ENCODE measurements around the gene CDK11B.
"Not testable (repeated sequence)": the region's sequence is repeated elsewhere in the genome, so short reads cannot be mapped to it uniquely, and the experiment has no call there.

CDK11B gene

DNA sequence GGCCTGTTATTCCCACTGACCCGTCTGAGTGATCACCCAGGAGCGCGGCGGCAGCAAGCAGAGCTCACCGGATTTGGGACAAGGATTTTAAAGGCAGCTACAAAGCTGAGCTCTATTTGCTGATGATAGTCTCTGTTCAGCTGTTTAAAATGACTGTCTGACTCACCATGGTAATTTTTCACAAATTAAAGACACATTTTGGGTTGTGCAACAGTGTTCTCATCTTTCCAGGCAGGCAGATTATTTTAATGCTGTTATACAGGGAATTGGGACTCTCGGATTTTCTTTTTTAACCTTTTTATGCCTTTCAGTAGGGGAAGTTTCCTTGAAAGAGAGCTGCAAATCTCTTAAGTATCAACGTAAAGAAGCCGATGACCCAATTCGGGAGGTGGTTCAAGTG is 3.6 kb upstream of the CDK11B start:
- H3K27ac ChIP-seq = peak overlapping the region; percentile 55
- H3K36me3 ChIP-seq = peaks cover 25% of the 10 kb centered on the region
- H3K9me3 ChIP-seq; H3K27me3 ChIP-seq; H3K4me3 ChIP-seq (ENCODE audit: low read depth in 1 of 2, low read length in 1 of 2): not testable (repeated sequence)
- peaks cover 11 to 24% of the 10 kb centered on the region in 2 experiments for H3K4me1 ChIP-seq (ENCODE audit: control insufficient read depth in 1 of 2, insufficient read depth in 1 of 2, low read depth in 1 of 2, low read length in 1 of 2)

DNA sequence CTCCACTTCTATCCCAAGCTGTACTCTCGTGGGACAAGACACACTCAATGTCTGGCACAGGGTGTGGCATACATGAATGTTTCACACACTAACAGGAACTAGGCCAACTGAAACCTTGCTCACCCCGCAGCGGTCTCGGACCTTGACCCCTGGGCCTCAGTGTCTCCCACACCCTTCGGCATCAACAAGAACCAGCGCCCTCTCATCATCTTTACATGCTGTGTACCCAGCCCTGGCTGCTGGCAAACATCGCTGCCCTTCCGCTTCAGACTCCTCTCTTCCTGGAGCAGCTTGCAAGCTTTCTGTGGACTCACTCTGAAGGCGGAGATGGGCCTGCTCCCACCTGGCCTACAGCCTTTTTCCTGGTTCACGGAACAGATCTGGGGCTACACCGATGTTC is 10.5 kb downstream of the CDK11B start:
- H3K27ac ChIP-seq; H3K9me3 ChIP-seq; H3K4me1 ChIP-seq (ENCODE audit: control insufficient read depth in 1 of 2, insufficient read depth in 1 of 2, low read depth in 1 of 2, low read length in 1 of 2); H3K27me3 ChIP-seq; H3K4me3 ChIP-seq (ENCODE audit: low read depth in 1 of 2, low read length in 1 of 2): not testable (repeated sequence)
- H3K36me3 ChIP-seq = peaks cover 63% of the 10 kb centered on the region

GRCh38 chr1:1647567-1648241 is 11.1 kb downstream of the CDK11B start:
- H3K27me3 ChIP-seq; H3K4me3 ChIP-seq (ENCODE audit: low read depth in 1 of 2, low read length in 1 of 2); H3K9me3 ChIP-seq; H3K27ac ChIP-seq; H3K4me1 ChIP-seq (ENCODE audit: control insufficient read depth in 1 of 2, insufficient read depth in 1 of 2, low read depth in 1 of 2, low read length in 1 of 2): not testable (repeated sequence)
- peaks cover 58% of the 10 kb centered on the region for H3K36me3 ChIP-seq

DNA sequence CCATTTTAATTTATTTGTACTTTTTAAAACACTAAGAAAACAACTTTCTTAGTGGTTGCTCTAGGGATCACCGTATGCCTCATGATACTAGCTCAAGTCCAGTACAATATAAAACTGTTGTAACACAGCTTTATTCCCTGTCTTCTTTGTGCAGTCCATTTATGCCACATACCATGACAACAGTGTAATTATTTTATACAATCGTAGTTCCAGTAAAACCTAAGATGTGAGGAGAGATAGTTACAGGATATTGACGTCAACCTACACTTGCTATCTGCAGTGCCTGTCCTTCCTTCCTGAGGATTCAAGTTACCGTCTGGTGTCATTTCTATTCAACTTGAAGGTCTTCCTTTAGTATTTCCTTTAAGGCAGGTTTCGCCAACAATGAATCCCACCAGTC is 12.5 kb downstream of the CDK11B start:
- not testable (repeated sequence) for H3K4me1 ChIP-seq (ENCODE audit: control insufficient read depth in 1 of 2, insufficient read depth in 1 of 2, low read depth in 1 of 2, low read length in 1 of 2); H3K27ac ChIP-seq
- peaks cover 49% of the 10 kb centered on the region for H3K36me3 ChIP-seq

DNA sequence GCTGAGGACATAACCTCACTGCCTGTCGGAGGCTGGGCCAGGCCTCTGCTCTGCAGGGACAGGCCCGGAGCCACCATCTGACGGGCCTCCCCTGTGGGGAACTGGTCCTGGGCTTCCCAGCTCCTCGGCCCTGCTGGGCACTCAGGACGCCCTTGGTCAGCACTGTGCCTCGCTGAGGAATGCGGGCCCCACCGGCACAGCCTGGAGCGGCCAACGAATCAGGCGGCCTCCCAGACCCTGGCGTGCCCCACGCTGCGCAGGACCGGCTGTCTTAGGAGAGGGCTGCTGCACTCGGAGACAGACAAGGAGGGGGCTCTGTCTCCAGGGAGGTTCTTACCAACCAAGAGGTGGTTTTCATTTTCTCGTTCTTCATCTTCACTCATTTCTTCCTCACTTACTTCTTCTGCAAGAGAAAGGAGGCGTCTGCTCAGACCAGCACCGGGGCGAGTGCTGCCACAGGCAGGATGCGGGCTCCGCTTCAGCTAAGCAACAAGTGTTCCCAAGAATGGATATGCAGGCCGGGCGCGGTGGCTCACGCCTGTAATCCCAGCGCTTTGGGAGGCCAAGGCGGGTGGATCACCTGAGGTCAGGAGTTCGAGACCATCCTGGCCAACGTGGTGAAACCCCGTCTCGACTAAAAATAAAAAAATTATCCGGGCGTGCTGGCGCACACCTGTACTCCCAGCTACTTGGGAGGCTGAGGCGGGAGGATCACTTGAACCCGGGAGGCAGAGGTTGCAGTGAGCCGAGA is 17.9 kb downstream of the CDK11B start:
- not testable (repeated sequence) for H3K4me1 ChIP-seq (ENCODE audit: control insufficient read depth in 1 of 2, insufficient read depth in 1 of 2, low read depth in 1 of 2, low read length in 1 of 2); H3K27ac ChIP-seq; H3K9me3 ChIP-seq; H3K4me3 ChIP-seq (ENCODE audit: low read depth in 1 of 2, low read length in 1 of 2); H3K27me3 ChIP-seq
- H3K36me3 ChIP-seq = peaks cover 58% of the 10 kb centered on the region

More for the DNA sequence above, 12.5 kb downstream of the CDK11B start:
- not testable (repeated sequence) for H3K9me3 ChIP-seq; H3K27me3 ChIP-seq; H3K4me3 ChIP-seq (ENCODE audit: low read depth in 1 of 2, low read length in 1 of 2)

DNA sequence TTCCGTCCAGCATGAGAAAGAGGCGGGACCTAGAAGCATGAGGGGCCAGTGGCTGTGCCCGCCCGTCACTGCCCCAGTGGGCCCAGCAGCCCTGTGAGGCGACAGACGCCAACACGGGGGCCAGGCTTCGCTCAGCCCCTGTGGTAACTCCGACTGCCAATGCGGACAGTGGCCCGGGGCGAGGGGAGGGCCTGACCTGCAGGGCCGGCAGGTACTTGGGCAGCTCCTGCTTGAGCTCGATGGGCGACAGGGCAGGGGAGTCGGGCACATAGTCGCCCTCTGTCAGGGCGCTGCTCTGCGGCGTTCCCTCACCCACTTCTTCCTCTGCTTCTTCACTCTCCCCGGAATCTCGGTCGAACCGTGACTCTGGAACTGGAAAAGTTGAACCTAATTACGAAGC is 18.7 kb downstream of the CDK11B start:
- H3K27me3 ChIP-seq; H3K4me1 ChIP-seq (ENCODE audit: control insufficient read depth in 1 of 2, insufficient read depth in 1 of 2, low read depth in 1 of 2, low read length in 1 of 2): not testable (repeated sequence)

GRCh38 chr1:1639368-1639767 is 19.4 kb downstream of the CDK11B start:
- not testable (repeated sequence) for H3K4me3 ChIP-seq (ENCODE audit: low read depth in 1 of 2, low read length in 1 of 2); H3K27me3 ChIP-seq; H3K4me1 ChIP-seq (ENCODE audit: control insufficient read depth in 1 of 2, insufficient read depth in 1 of 2, low read depth in 1 of 2, low read length in 1 of 2); H3K27ac ChIP-seq; H3K9me3 ChIP-seq
- peaks cover 55% of the 10 kb centered on the region for H3K36me3 ChIP-seq

More for the DNA sequence above, 18.7 kb downstream of the CDK11B start:
- not testable (repeated sequence) for H3K9me3 ChIP-seq; H3K27ac ChIP-seq; H3K4me3 ChIP-seq (ENCODE audit: low read depth in 1 of 2, low read length in 1 of 2)
- H3K36me3 ChIP-seq = peaks cover 55% of the 10 kb centered on the region

DNA sequence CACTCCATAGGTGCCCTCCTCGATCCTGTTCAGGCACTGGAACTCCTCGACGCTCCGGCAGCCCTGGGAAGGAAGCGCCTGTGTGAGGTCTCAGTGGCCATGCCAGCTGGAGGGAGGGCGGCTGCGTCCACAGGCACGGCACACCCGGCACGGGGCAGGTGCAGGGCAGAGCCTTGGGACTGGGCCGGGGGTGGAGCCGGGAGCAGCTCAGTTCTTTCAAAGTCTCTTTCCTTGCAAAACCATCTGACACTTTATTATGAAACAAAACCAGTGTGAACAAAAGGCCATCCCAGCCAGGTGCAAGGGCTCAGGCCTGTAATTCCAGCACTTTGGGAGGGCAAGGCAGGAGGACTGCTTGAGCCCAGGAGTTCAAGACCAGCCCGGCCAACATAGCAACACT is 20.3 kb downstream of the CDK11B start:
- peaks cover 55% of the 10 kb centered on the region for H3K36me3 ChIP-seq

GRCh38 chr1:1637479-1637875 is 21.3 kb downstream of the CDK11B start:
- peaks cover 55% of the 10 kb centered on the region for H3K36me3 ChIP-seq
- H3K4me3 ChIP-seq (ENCODE audit: low read depth in 1 of 2, low read length in 1 of 2); H3K4me1 ChIP-seq (ENCODE audit: control insufficient read depth in 1 of 2, insufficient read depth in 1 of 2, low read depth in 1 of 2, low read length in 1 of 2); H3K27me3 ChIP-seq; H3K27ac ChIP-seq; H3K9me3 ChIP-seq: not testable (repeated sequence)

More for the DNA sequence above, 20.3 kb downstream of the CDK11B start:
- H3K4me1 ChIP-seq (ENCODE audit: control insufficient read depth in 1 of 2, insufficient read depth in 1 of 2, low read depth in 1 of 2, low read length in 1 of 2); H3K27ac ChIP-seq; H3K4me3 ChIP-seq (ENCODE audit: low read depth in 1 of 2, low read length in 1 of 2); H3K9me3 ChIP-seq; H3K27me3 ChIP-seq: not testable (repeated sequence)

- H3K27me3 ChIP-seq; H3K4me1 ChIP-seq (ENCODE audit: control insufficient read depth in 1 of 2, insufficient read depth in 1 of 2, low read depth in 1 of 2, low read length in 1 of 2); H3K27ac ChIP-seq; H3K4me3 ChIP-seq (ENCODE audit: low read depth in 1 of 2, low read length in 1 of 2); H3K9me3 ChIP-seq: not testable (repeated sequence)
- peaks cover 53% of the 10 kb centered on the region for H3K36me3 ChIP-seq
Measured at GRCh38 chr1:1636621-1637478, 22.0 kb downstream of the CDK11B start.

GRCh38 chr1:1634613-1635012 is 24.2 kb downstream of the CDK11B start:
- Histone ChIP-seq H3K4me1 (ENCODE audit: control insufficient read depth in 1 of 2, insufficient read depth in 1 of 2, low read depth in 1 of 2, low read length in 1 of 2) (peaks cover 2 to 24% of the 10 kb centered on the region in 2 experiments), H3K27me3 (peaks cover 28% of the 10 kb centered on the region), H3K36me3 (peaks cover 34% of the 10 kb centered on the region)
- not testable (repeated sequence) for H3K27ac ChIP-seq; H3K4me3 ChIP-seq (ENCODE audit: low read depth in 1 of 2, low read length in 1 of 2); H3K9me3 ChIP-seq

DNA sequence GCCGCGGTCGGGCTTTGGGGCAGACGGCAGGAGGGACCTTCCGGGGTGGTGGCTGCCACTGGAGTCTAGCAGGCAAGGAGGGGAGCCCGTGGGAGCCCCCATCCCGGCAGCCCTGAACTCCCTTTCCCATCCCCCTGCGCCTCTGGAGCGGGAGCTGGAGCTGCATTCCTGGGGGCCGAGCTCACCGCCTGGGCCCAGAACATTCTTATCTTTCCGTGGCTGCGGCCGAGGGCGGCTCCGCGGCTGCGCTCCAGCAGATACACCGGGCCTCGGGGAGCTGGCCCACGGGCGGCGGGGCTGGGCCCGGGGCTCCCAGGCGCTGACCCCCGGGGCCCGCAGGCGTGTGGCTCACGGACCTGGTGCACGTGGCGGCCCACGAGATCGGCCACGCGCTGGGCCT is 25.4 kb downstream of the CDK11B start:
- Histone ChIP-seq H3K4me1 (ENCODE audit: control insufficient read depth in 1 of 2, insufficient read depth in 1 of 2, low read depth in 1 of 2, low read length in 1 of 2) (peaks cover 2 to 26% of the 10 kb centered on the region in 2 experiments), H3K27me3 (peaks cover 40% of the 10 kb centered on the region), H3K36me3 (peaks cover 26% of the 10 kb centered on the region)
- H3K9me3 ChIP-seq; H3K4me3 ChIP-seq (ENCODE audit: low read depth in 1 of 2, low read length in 1 of 2); H3K27ac ChIP-seq: not testable (repeated sequence)

All from neutrophil (primary cell).